HK-2 (cell line): ENCODE measurements around the gene CNPY4.
A peak's percentile ranks its signal among the peaks of the same experiment; 100 is the strongest.

Source experiments
- DNase-seq: peaks from one replicate; pipeline ENCODE4 v3.0.0-alpha.2; 2018; ENCODE audit not compliant: unreplicated experiment

The CNPY4 gene

GRCh38 chr7:100147278-100147677, 27.8 kb downstream of the CNPY4 start:
- DNase-seq: no peak

- DNase-seq: no peak
These were observed 28.8 kb downstream of the CNPY4 start for GRCh38 chr7:100148225-100148558.

GRCh38 chr7:100148559-100149328, 29.3 kb downstream of the CNPY4 start, which contains the start of gene LAMTOR4:
TSS of gene LAMTOR4 (plus strand) at chr7:100148918. CDS start at chr7:100148973, 55 bp downstream.
- peak; percentile 99 for DNase-seq

GRCh38 chr7:100152404-100152803, 33.0 kb downstream of the CNPY4 start:
- no peak for DNase-seq

GRCh38 chr7:100152937-100153666, 33.7 kb downstream of the CNPY4 start:
- no peak for DNase-seq

- DNase-seq: no peak
These were observed 34.5 kb downstream of the CNPY4 start for GRCh38 chr7:100153708-100154535.

GRCh38 chr7:100154651-100155491, 35.4 kb downstream of the CNPY4 start:
- DNase-seq: no peak

- no peak for DNase-seq
These were observed 36.3 kb downstream of the CNPY4 start for GRCh38 chr7:100155553-100156317.

GRCh38 chr7:100156331-100157068, 37.1 kb downstream of the CNPY4 start:
- DNase-seq: no peak

GRCh38 chr7:100157069-100157333, 37.6 kb downstream of the CNPY4 start:
- no peak for DNase-seq

- peak; percentile 58 for DNase-seq
These were observed 38.1 kb downstream of the CNPY4 start for GRCh38 chr7:100157334-100158228.

GRCh38 chr7:100158229-100159098, 39.0 kb downstream of the CNPY4 start, which contains the start of gene TRAPPC14:
TSS of gene TRAPPC14 (minus strand) at chr7:100158723. CDS start at chr7:100158499, 224 bp downstream.
- DNase-seq: peak; percentile 91

- DNase-seq: no peak
These were observed 39.7 kb downstream of the CNPY4 start for GRCh38 chr7:100159099-100159623.

GRCh38 chr7:100160067-100160466, 40.6 kb downstream of the CNPY4 start:
- DNase-seq: no peak

- DNase-seq: no peak
These were observed 43.6 kb downstream of the CNPY4 start for GRCh38 chr7:100163006-100163531.

- no peak for DNase-seq
These were observed 44.4 kb downstream of the CNPY4 start for GRCh38 chr7:100163871-100164270.

- no peak for DNase-seq
These were observed 47.0 kb downstream of the CNPY4 start for GRCh38 chr7:100166317-100166940.
